Measurements from ENCODE around the gene LBH.

GRCh38 chr2:30282081-30282480 is 50.7 kb downstream of the LBH start:
- TF ChIP-seq CTCF (IDR thresholded peaks at IDR 0.05) (no peak), POLR2AphosphoS5 (IDR thresholded peaks at IDR 0.05) (no peak), POLR2A (IDR thresholded peaks at IDR 0.05; ENCODE audit: low read depth) (no peak), EP300 (IDR thresholded peaks at IDR 0.05) (no peak)

Data from esophagus muscularis mucosa (tissue), 4 donors.